Stimulated activated CD4-positive, alpha-beta T cell treated with anti-CD3 and anti-CD28 coated beads, Interleukin-4, amount 100 ng/mL, for 24 hours (primary cell): ENCODE results near the gene PARP15.
"Not testable (repeated sequence)": the region's sequence is repeated elsewhere in the genome, so short reads cannot be mapped to it uniquely, and the experiment has no call there.

Experiments used
- DNase-seq: peaks from one replicate; pipeline ENCODE4 v3.0.0-alpha.2; 2020

Gene PARP15

DNA sequence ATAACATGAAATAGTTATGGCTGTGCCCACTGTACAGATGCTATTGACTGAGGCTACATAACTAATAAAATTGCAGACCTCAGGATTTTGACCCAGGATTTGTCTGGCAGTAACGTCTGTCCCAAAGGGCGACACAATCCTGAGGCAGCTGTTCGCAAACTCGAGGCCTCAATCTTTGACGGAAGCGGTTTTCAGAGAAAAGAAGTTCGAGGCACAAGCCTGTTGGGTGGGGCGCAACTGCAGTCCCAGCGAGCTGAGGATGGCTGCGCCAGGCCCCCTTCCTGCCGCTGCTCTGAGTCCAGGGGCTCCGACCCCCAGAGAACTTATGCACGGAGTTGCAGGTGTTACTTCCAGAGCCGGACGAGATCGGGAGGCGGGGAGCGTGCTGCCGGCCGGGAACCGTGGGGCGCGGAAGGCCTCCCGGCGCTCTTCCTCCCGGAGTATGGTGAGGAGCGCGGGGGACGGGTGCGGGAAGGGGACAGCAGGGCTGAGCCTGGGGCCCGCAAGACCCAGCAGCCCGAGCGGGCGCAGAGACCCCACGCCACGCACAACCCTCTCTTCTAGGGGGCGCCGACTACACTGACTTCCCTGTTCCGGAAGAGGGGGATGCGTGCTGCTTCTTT, at the start of gene PARP15:
Gene PARP15, plus strand, starts transcription at position 242 of the 623 bp plus-strand sequence. Its CDS starts 18 bp downstream, at position 260.
- DNase-seq: peak; percentile 45

DNA sequence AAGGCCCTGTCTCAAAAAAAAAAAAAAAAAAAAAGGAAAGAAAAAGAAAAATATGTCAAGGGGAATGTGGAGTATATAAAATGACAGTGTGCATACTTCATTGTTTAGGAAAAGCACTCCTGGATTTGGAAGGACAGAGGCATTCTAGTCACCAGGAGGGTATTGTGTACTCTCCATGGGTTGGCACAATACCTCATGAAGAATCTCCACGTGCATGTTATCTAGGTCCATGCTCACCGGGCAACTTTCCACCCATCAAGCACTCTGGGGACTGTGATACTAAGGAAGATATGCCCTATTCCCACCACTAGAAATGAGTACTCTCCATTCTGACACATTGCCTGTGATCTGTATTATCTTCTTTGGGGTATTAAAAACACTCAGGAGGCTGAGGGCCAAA, 47.3 kb upstream of the PARP15 start:
- no peak for DNase-seq

GRCh38 chr3:122533480-122533879, 44.0 kb upstream of the PARP15 start:
- no peak for DNase-seq

DNA sequence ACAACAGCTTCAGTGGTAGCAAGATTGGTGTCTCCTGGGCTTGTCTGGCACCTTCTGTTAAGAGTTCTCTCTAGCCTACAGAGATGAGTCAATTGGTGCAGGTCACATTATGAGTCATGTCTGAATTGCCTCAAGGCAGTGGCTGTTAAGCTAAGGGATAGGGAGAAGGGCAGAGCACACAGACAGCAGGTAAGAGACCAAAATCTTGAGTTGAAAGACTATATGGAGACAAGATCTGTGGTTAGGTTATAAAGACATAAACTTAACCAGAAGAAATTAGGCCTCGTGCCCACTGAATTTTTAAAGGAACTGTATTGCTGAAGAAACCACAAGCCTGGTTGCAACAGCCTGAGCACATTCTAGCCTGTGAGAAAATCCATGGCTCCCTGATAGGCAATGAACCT, 43.5 kb upstream of the PARP15 start:
- DNase-seq: peak; percentile 63

DNA sequence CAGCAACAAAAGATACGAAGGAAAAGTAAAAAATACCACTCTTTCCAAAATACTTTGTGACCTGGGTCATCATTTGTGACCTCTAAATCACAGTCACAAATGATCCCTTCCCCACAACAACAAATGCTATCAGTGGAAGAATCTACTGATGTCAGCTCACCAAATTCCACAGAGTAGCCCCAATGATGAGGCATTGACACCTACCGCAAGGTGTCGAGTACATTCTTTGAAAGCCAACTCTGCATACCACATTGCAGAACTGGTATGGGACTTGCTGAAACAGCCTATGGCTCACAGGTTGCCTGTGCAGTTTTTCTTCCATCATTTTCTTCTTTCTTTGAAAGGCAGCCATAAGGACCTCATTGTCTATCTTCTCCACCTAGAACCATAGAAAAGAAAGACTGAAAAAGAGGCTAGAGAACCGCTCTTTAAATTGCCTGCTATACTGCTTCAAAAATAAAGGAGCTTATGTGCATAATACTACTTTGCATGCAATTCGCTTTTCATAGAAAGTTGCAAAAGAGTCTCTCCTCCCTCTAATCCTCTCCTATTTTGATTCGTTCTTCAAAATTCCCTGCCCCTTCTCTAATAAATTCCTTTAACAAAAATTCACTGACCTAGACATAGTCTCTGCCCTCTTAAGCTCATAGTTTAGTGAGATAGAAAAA, 41.4 kb upstream of the PARP15 start:
- DNase-seq: no peak

DNA sequence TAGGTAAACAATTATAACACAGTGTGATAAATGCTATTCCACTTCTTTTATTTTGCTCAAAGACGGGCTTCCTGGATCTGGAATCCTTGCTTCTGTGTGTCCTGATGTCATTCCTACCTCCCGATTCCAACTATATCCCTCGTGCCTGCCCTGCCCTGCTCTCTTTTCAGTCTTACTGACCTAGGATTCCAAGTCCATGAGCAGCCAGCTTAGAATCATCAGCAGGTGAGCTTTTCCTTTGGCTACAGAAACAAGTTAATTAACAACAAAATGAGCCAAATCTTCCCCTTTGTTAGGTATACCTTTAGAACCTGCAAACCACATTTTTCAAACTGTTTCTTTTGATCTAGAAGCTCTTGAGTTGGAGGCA, 40.8 kb upstream of the PARP15 start:
- no peak for DNase-seq

GRCh38 chr3:122538956-122539490, 38.4 kb upstream of the PARP15 start:
- no peak for DNase-seq

GRCh38 chr3:122546151-122546550, 31.3 kb upstream of the PARP15 start:
- DNase-seq: no peak

- no peak for DNase-seq
Measured at GRCh38 chr3:122548076-122548475, 29.4 kb upstream of the PARP15 start.

GRCh38 chr3:122548619-122549018, 28.8 kb upstream of the PARP15 start:
- no peak for DNase-seq

GRCh38 chr3:122553171-122553570, 24.3 kb upstream of the PARP15 start:
- DNase-seq: no peak

DNA sequence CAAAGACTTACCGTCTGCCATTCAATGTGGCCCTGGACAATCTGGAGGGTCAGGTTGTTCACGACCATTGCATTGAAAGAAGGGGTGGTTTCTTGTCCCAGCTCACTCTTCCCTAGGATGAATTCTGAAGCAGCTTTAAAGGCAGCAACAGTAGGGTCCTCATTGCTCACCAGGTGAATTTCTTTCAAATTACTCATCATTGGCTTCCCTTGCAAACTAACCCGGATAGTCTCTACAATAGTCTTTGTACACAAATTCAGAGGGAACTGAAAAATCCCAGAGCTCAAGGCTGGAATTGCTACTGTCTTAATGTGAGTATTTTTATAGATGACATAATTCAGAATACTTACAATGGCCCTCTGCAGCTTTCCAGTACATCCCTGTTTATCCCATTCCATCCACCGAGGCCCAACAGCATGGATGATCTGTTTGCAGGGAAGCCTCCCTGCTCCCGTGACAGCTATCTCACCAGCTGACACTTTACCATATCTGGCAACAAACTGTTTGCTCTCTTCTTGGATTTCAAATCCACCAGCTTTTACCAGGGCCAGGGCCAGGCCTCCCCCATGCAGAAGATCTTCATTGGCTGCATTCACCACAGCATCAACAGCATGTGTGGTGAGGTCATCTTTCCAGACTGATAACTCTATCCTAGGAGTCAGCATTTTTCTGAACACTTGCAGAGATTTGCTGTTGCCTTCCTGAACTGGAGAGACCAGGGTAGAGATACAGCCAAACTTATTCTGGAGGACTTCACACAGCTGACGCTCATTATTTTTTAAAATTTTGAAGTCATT, 22.0 kb upstream of the PARP15 start:
- DNase-seq: no peak

DNA sequence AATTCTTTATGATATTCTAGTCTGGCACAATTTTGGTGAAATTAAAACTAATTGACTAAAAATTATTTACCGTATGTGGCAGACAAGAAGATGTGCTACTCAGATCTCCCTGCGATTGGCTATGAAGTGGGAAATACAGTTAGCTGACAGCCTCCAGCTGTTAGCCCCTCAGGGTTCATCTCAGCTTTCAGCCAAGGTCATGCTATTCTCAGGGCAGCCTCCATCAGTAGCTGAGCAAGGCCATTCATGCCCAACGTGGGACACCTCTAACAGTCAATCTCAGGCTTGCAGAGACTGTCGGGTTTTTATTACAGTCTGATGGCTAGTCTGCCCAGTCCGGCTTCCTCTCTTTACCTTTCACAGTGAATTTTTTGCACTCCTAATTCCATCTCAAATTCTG, 20.1 kb upstream of the PARP15 start:
- DNase-seq: no peak

GRCh38 chr3:122558605-122559004, 18.8 kb upstream of the PARP15 start:
- no peak for DNase-seq

- DNase-seq: no peak
Measured at GRCh38 chr3:122559906-122560305, 17.5 kb upstream of the PARP15 start.

- DNase-seq: peak; percentile 74
Measured at GRCh38 chr3:122560680-122561079, 16.8 kb upstream of the PARP15 start.

- no peak for DNase-seq
Measured at GRCh38 chr3:122562923-122563716, 14.3 kb upstream of the PARP15 start.

GRCh38 chr3:122563717-122564025, 13.8 kb upstream of the PARP15 start:
- DNase-seq: peak; percentile 19

GRCh38 chr3:122564155-122564912, 13.1 kb upstream of the PARP15 start, which contains the start of the genes DTX3L and PARP9:
Gene DTX3L, plus strand, starts transcription at chr3:122564338. Its CDS starts 89 bp downstream, at chr3:122564427.
Gene PARP9, minus strand, starts transcription at chr3:122564300. Its CDS starts 4,680 bp downstream, at chr3:122559620.
- DNase-seq: peak; percentile 75

GRCh38 chr3:122568131-122568530, 9.3 kb upstream of the PARP15 start:
- not testable (repeated sequence) for DNase-seq

- no peak for DNase-seq
Measured at GRCh38 chr3:122568755-122569154, 8.7 kb upstream of the PARP15 start.

DNA sequence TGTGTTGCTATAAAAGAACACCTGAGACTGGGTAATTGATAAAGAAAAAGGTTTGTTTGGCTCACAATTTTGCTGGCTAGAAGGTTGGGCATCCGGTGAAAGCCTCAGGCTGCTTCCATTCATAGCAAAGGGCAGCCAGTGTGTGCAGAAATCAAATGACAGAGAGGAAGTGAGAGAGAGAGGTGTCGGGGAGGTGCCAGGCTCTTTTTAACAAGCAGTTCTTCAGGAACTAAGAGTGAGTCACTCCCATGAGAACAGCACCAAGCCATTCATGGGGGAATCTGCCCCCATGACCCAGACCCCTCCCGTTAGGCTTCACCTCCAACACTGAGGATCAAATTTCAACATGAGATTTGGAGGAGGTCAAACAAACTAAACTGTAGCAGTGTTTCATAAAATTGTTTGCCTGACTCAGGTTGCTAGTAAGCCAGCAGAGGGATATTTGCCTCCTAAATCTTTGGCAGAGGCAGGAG, 4.5 kb upstream of the PARP15 start:
- peak; percentile 45 for DNase-seq
